PFSK-1 (cell line): ENCODE data around the gene GTPBP10.

Source experiments
- FOXP2 ChIP-seq: optimal IDR thresholded peaks from 2 replicates; pipeline ENCODE3; 2011; ENCODE audit warnings: borderline replicate concordance, control low read depth, inconsistent platforms; ENCODE audit not compliant: insufficient read depth; ENCODE audit errors: extremely low read length, extremely low read depth
- POLR2AphosphoS5 ChIP-seq: IDR thresholded peaks from 2 replicates; pipeline ENCODE4 v1.6.1; 2012; ENCODE audit warnings: low read depth, mild to moderate bottlenecking, control low read depth, low read length, moderate library complexity
- REST ChIP-seq, 2 experiments: IDR thresholded peaks; 2 replicates each; pipeline versions ENCODE4 v1.6.1 to v1.8.0; 2011 to 2012; ENCODE audit warnings: low read depth in 2 of 2, low read length in 2 of 2, control low read depth in 1 of 2, inconsistent platforms in 1 of 2, mild to moderate bottlenecking in 1 of 2, moderate library complexity in 1 of 2; ENCODE audit not compliant: insufficient read depth in 1 of 2
- SIN3A ChIP-seq: IDR thresholded peaks from 2 replicates; pipeline ENCODE4 v1.6.1; 2012; ENCODE audit warnings: mild to moderate bottlenecking, low read length, moderate library complexity, borderline replicate concordance; ENCODE audit not compliant: insufficient read depth
- TAF1 ChIP-seq: IDR thresholded peaks from 2 replicates; pipeline ENCODE4 v1.6.1; 2012; ENCODE audit warnings: low read length, control low read depth, borderline replicate concordance; ENCODE audit not compliant: insufficient read depth

The GTPBP10 gene

DNA sequence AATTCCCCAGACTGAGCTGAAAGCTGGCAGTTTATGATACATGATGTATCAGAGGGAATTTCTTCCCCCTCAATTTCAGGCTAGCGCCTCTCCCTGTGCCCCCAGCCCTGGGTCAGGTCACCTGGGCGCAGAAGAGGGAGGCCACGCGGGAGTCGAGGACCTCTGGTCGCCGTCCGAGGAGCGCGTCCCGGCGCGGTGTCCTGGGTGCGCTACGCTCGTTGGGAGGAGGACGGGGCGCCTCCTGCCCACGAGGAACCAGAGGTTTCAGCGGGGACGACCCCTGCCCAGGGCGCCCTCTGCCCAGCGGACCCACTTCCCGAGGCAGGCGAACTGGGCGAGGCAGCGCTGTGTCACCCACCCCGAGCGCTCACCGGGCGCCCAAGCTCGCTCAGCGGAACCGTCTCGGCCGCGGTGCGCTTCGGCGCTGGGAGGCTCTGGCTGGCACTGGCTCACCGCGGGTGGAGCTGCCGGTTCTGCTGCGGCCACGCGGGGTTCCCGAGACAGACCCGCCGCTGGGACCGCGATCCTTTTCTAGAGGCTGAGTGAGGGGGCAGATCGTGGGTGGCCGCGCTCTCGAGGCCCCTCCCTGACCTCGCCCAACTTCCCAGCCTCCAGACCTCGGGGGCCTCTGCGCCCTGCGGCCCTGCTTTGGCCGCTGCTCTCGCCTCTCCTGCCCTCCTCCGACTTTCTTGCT is 25.6 kb upstream of the GTPBP10 start, which contains the start of gene FAM237B:
Gene FAM237B (minus strand): TSS at position 504 of the 694 bp plus-strand sequence. CDS start 1,556 bp downstream, outside the sequence.
- TF ChIP-seq REST (IDR thresholded peaks at IDR 0.05; ENCODE audit: insufficient read depth in 1 of 2, low read depth in 2 of 2, low read length in 2 of 2) = no peak
- TF ChIP-seq POLR2AphosphoS5 = no peak
- TF ChIP-seq FOXP2 = no peak
- TF ChIP-seq SIN3A = no peak
- TF ChIP-seq TAF1 = no peak

GRCh38 chr7:90322837-90323236 is 23.7 kb upstream of the GTPBP10 start:
- no peak for TF ChIP-seq REST (IDR thresholded peaks at IDR 0.05; ENCODE audit: insufficient read depth in 1 of 2, low read depth in 2 of 2, low read length in 2 of 2)
- no peak for TF ChIP-seq TAF1
- TF ChIP-seq SIN3A = no peak
- no peak for TF ChIP-seq FOXP2
- no peak for TF ChIP-seq POLR2AphosphoS5

DNA sequence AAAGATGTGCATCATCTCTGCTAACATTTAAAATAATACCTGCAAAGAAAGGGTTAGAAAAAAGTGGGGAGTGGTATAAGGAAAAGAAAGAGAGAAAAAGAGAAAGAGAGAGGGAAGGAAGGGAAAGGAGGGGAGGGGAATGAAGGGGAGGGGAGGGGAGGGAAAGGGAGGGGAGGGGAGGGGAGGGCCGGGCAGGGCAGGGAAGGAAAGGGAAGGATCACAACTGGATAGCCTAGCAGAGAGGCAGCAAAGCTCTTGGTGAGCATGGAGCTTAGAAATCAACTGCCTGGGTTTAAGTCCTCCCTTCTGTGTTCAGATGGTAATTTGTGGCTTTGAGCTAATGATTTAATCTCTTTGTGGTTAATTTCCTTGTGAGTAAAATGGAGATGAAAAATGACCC is 20.0 kb upstream of the GTPBP10 start:
- TF ChIP-seq FOXP2 = no peak
- TF ChIP-seq TAF1 = no peak
- no peak for TF ChIP-seq REST (IDR thresholded peaks at IDR 0.05; ENCODE audit: insufficient read depth in 1 of 2, low read depth in 2 of 2, low read length in 2 of 2)
- TF ChIP-seq SIN3A = no peak

- no peak for TF ChIP-seq REST (IDR thresholded peaks at IDR 0.05; ENCODE audit: insufficient read depth in 1 of 2, low read depth in 2 of 2, low read length in 2 of 2)
- TF ChIP-seq TAF1 = no peak
- TF ChIP-seq SIN3A = no peak
- TF ChIP-seq FOXP2 = no peak
- TF ChIP-seq POLR2AphosphoS5 = no peak
Measured at GRCh38 chr7:90334193-90334843, 12.2 kb upstream of the GTPBP10 start.
